Fibroblast of skin of back (primary cell): ENCODE results near the gene DIPK2A. TPM values are rescaled to one million over a fixed set of nuclear protein-coding genes. Genes with fewer than 3 reads are reported as not detected.

ENCODE experiments used
- DNase-seq: peaks from one replicate; pipeline ENCODE4 v3.0.0-alpha.2; 2013
- polyA plus RNA-seq, 2 experiments: library from polyadenylated mRNA; unstranded; fragments of 120-200 nt; gene quantifications; one replicate each; pipeline ENCODE4 v1.2.1, GENCODE V29; 2013; ENCODE audit not compliant: insufficient read length in 2 of 2

The DIPK2A gene
- 17.5 TPM for polyA plus RNA-seq (2013, experiment 1 of 2; ENCODE audit: insufficient read length)
- polyA plus RNA-seq (2013, experiment 2 of 2; ENCODE audit: insufficient read length), result 16.8 TPM

GRCh38 chr3:143971359-143972154 is at the start of gene DIPK2A:
DIPK2A (plus strand) TSS chr3:143971823; CDS start chr3:143972333, 510 bp downstream.
- peak; percentile 95 for DNase-seq

GRCh38 chr3:143924522-143925285 is 46.9 kb upstream of the DIPK2A start:
- DNase-seq, result no peak

GRCh38 chr3:143928056-143928455 is 43.6 kb upstream of the DIPK2A start:
- no peak for DNase-seq

GRCh38 chr3:143928541-143929255 is 42.9 kb upstream of the DIPK2A start:
- DNase-seq, result no peak

GRCh38 chr3:143934791-143935190 is 36.8 kb upstream of the DIPK2A start:
- no peak for DNase-seq

- DNase-seq, result no peak
Measured at GRCh38 chr3:143935678-143936077, 35.9 kb upstream of the DIPK2A start.

- no peak for DNase-seq
Measured at GRCh38 chr3:143950810-143951209, 20.8 kb upstream of the DIPK2A start.

GRCh38 chr3:143951351-143951971 is 20.2 kb upstream of the DIPK2A start:
- peak; percentile 44 for DNase-seq

GRCh38 chr3:143952569-143953072 is 19.0 kb upstream of the DIPK2A start:
- DNase-seq, result no peak

GRCh38 chr3:143955113-143955512 is 16.5 kb upstream of the DIPK2A start:
- DNase-seq, result no peak

- DNase-seq, result peak; percentile 53
Measured at GRCh38 chr3:143956838-143957237, 14.8 kb upstream of the DIPK2A start.

- DNase-seq, result no peak
Measured at GRCh38 chr3:143957453-143957852, 14.2 kb upstream of the DIPK2A start.

- DNase-seq, result no peak
Measured at GRCh38 chr3:143958966-143959365, 12.7 kb upstream of the DIPK2A start.

GRCh38 chr3:143961342-143961741 is 10.3 kb upstream of the DIPK2A start:
- DNase-seq, result no peak

- no peak for DNase-seq
Measured at GRCh38 chr3:143963946-143964345, 7.7 kb upstream of the DIPK2A start.

- DNase-seq, result peak; percentile 61
Measured at GRCh38 chr3:143970773-143971358, 757 bp upstream of the DIPK2A start.

GRCh38 chr3:143972155-143972504 is 507 bp downstream of the DIPK2A start:
- DNase-seq, result no peak

GRCh38 chr3:143972505-143973258 is 1.1 kb downstream of the DIPK2A start:
- DNase-seq, result peak; percentile 72

- DNase-seq, result peak; percentile 83
Measured at GRCh38 chr3:143973259-143974021, 1.8 kb downstream of the DIPK2A start.
